Esophagus muscularis mucosa (tissue), 4 donors: ENCODE measurements around the gene RFPL2. TPM values are rescaled to one million over a fixed set of nuclear protein-coding genes. Genes with fewer than 3 reads are reported as not detected.

Experiments
- DNase-seq: peaks from one replicate; pipeline ENCODE4 v3.0.0-alpha.2; 2017; ENCODE audit errors: extremely low spot score
- H3K27ac ChIP-seq, 4 donors: fragments of 200-600 bp; sonication (generic); replicated peaks in 1 of 4; 1 replicate in 3 of 4; 2 replicates in 1 of 4; pipeline ENCODE4 v1.5.1; 2016 to 2019; ENCODE audit warnings: mild to moderate bottlenecking in 1 of 4
- H3K27me3 ChIP-seq, 4 donors: fragments of 200-600 bp; sonication (generic); one replicate each; pipeline versions ENCODE4 v1.5.1 to v1.6.0; 2016 to 2019
- H3K36me3 ChIP-seq, 4 donors: fragments of 200-600 bp; sonication (generic); one replicate each; pipeline ENCODE4 v1.5.1; 2016 to 2019
- H3K4me1 ChIP-seq, 4 donors: fragments of 200-600 bp; sonication (generic); one replicate each; pipeline ENCODE4 v1.5.1; 2016 to 2019
- H3K4me3 ChIP-seq, 4 donors: fragments of 200-600 bp; sonication (generic); 1 replicate in 2 of 4; 2 replicates in 2 of 4; pipeline ENCODE4 v1.5.1; 2016 to 2019; ENCODE audit warnings: mild to moderate bottlenecking in 4 of 4, moderate library complexity in 1 of 4
- H3K9me3 ChIP-seq, 4 donors: fragments of 200-600 bp; sonication (generic); 1 replicate in 3 of 4; 2 replicates in 1 of 4; pipeline ENCODE4 v1.5.1; 2016 to 2019
- CTCF ChIP-seq, 3 experiments: fragments of 200-600 bp in 2 of 3; fragments of 450-650 bp in 1 of 3; sonication (generic) in 2 of 3; IDR thresholded peaks; one replicate each; pipeline ENCODE4 v1.5.1; 2017 to 2019; ENCODE audit warnings: antibody characterized with exemption in 3 of 3, mild to moderate bottlenecking in 2 of 3, moderate library complexity in 1 of 3
- EP300 ChIP-seq: sonication (generic); formaldehyde crosslinking; IDR thresholded peaks from one replicate; pipeline ENCODE4 v1.6.1; 2017; ENCODE audit warnings: antibody characterized with exemption
- POLR2A ChIP-seq: fragments of 450-650 bp; IDR thresholded peaks from one replicate; pipeline ENCODE4 v1.6.1; 2017; ENCODE audit warnings: antibody characterized with exemption, moderate library complexity, mild to moderate bottlenecking, low read depth
- POLR2AphosphoS5 ChIP-seq, 2 donors: sonication (generic); formaldehyde crosslinking; IDR thresholded peaks; one replicate each; pipeline ENCODE4 v1.6.1; 2017; ENCODE audit warnings: antibody characterized with exemption in 2 of 2
- WGBS: methylation state at CpG from one replicate; pipeline ENCODE4 v1.1.5; 2018; 5-methylcytosine and 5-hydroxymethylcytosine counted together
- intact Hi-C: fragments of 100-400 bp; cut with DNase I; formaldehyde crosslinking; loops from one replicate; pipeline ENCODE4 v1.15.1; 2023
- total RNA-seq, 4 donors: library from RNA; depleted of rRNA; stranded (reverse); fragments of >200 nt; gene quantifications; one replicate each; pipeline versions ENCODE4 v1.1.0 to v1.2.1, GENCODE V29; 2016

The RFPL2 gene
- total RNA-seq, 4 donors from 2014 or later, result not detected

GRCh38 chr22:32204040-32204855, 625 bp downstream of the RFPL2 start:
- H3K4me3 ChIP-seq, result peak overlapping the region in 3 of 4 donors; percentile 13 to 16 (median 14)
- H3K27me3 ChIP-seq, result peaks cover 0 to 56% (median 0%) of the 10 kb centered on the region in 4 donors
- intact Hi-C loops, result no loop called here
- DNase-seq, result peak; percentile 64
- no peak overlapping the region for H3K27ac ChIP-seq
- 41% methylated on average over 19 of the region's 42 CpGs for WGBS
- no peaks in the 10 kb centered on the region for H3K36me3 ChIP-seq
- H3K4me1 ChIP-seq, result peaks cover 10 to 24% (median 17%) of the 10 kb centered on the region in 4 donors
- no peak for TF ChIP-seq EP300
- no peak for TF ChIP-seq CTCF (IDR thresholded peaks at IDR 0.05)
- no peak for TF ChIP-seq POLR2AphosphoS5 (IDR thresholded peaks at IDR 0.05)
- no peak for TF ChIP-seq POLR2A
- H3K9me3 ChIP-seq, result no peaks in the 10 kb centered on the region

GRCh38 chr22:32203181-32204039, 1.5 kb downstream of the RFPL2 start:
- H3K36me3 ChIP-seq, result no peaks in the 10 kb centered on the region
- TF ChIP-seq POLR2A, result no peak
- no peak for TF ChIP-seq POLR2AphosphoS5 (IDR thresholded peaks at IDR 0.05)
- no peak for TF ChIP-seq CTCF (IDR thresholded peaks at IDR 0.05)
- no peak for TF ChIP-seq EP300
- H3K4me3 ChIP-seq, result peak overlapping the region in 3 of 4 donors; percentile 22 to 29 (median 25)
- intact Hi-C loops, result no loop called here
- no peak overlapping the region for H3K27ac ChIP-seq
- 34% methylated on average over 36 of the region's 53 CpGs for WGBS
- H3K4me1 ChIP-seq, result peaks cover 10 to 24% (median 17%) of the 10 kb centered on the region in 4 donors
- H3K27me3 ChIP-seq, result peaks cover 0 to 64% (median 0%) of the 10 kb centered on the region in 4 donors
- DNase-seq, result peak; percentile 88
- no peaks in the 10 kb centered on the region for H3K9me3 ChIP-seq

GRCh38 chr22:32202539-32203180, 2.2 kb downstream of the RFPL2 start:
- WGBS, result 9% methylated on average over 20 of the region's 29 CpGs
- H3K36me3 ChIP-seq, result no peaks in the 10 kb centered on the region
- H3K4me1 ChIP-seq, result peaks cover 10 to 24% (median 17%) of the 10 kb centered on the region in 4 donors
- no peak overlapping the region for H3K27ac ChIP-seq
- peak overlapping the region in 3 of 4 donors; percentile 22 to 29 (median 25) for H3K4me3 ChIP-seq
- no peaks in the 10 kb centered on the region for H3K9me3 ChIP-seq
- peak; percentile 82 for DNase-seq
- intact Hi-C loops, result no loop called here
- TF ChIP-seq EP300 (no peak), POLR2A (no peak), CTCF (IDR thresholded peaks at IDR 0.05) (peak in 2 of 3 experiments; percentile 21 to 34), POLR2AphosphoS5 (IDR thresholded peaks at IDR 0.05) (no peak)
- H3K27me3 ChIP-seq, result peaks cover 0 to 72% (median 0%) of the 10 kb centered on the region in 4 donors

- Histone ChIP-seq H3K36me3 (no peaks in the 10 kb centered on the region), H3K4me1 (peaks cover 10 to 24% (median 17%) of the 10 kb centered on the region in 4 donors), H3K9me3 (no peaks in the 10 kb centered on the region), H3K27ac (no peak overlapping the region), H3K4me3 (no peak overlapping the region), H3K27me3 (peaks cover 0 to 77% (median 2%) of the 10 kb centered on the region in 4 donors)
- peak; percentile 68 for DNase-seq
- WGBS, result 26% methylated on average over 4 of the region's 4 CpGs
- intact Hi-C loops, result no loop called here
- TF ChIP-seq POLR2AphosphoS5 (IDR thresholded peaks at IDR 0.05) (no peak), EP300 (no peak), POLR2A (no peak), CTCF (IDR thresholded peaks at IDR 0.05) (no peak)
Observed at GRCh38 chr22:32202161-32202538, 2.7 kb downstream of the RFPL2 start.
